Psoas muscle (tissue), 8 donors: ENCODE data around the gene MMS19. TPM values are rescaled to one million over a fixed set of nuclear protein-coding genes. Genes with fewer than 3 reads are reported as not detected.
A peak's percentile ranks its signal among the peaks of the same experiment; 100 is the strongest.

Experiments
- ATAC-seq, 4 donors: fragments of 200-7000 bp; cut with Tn5 transposase; one replicate each; pipeline ENCODE4 v1.9.1; 2020; ENCODE audit warnings: moderate library complexity in 3 of 4, mild to moderate bottlenecking in 2 of 4
- DNase-seq, 2 donors: peaks; one replicate each; pipeline ENCODE4 v3.0.0-alpha.2; 2020
- H3K27ac ChIP-seq: fragments of 200-600 bp; one replicate; pipeline ENCODE4 v1.8.0; 2022
- H3K27me3 ChIP-seq, 3 donors: fragments of 200-600 bp in 1 of 3; one replicate each; pipeline versions ENCODE4 v1.6.1 to v1.8.0; 2013 to 2022; ENCODE audit warnings: low read length in 2 of 3, mild to moderate bottlenecking in 2 of 3, moderate library complexity in 1 of 3; ENCODE audit not compliant: insufficient read depth in 3 of 3
- H3K36me3 ChIP-seq, 2 donors: fragments of 200-600 bp in 1 of 2; one replicate each; pipeline versions ENCODE4 v1.6.1 to v1.8.0; 2013 to 2022; ENCODE audit warnings: low read depth in 1 of 2, mild to moderate bottlenecking in 1 of 2, moderate library complexity in 1 of 2; ENCODE audit not compliant: insufficient read depth in 1 of 2
- H3K4me1 ChIP-seq: fragments of 200-600 bp; one replicate; pipeline ENCODE4 v1.8.0; 2022
- H3K4me3 ChIP-seq: fragments of 200-600 bp; one replicate; pipeline ENCODE4 v1.8.0; 2022; ENCODE audit warnings: mild to moderate bottlenecking
- H3K9me3 ChIP-seq: fragments of 200-600 bp; one replicate; pipeline ENCODE4 v1.8.0; 2022
- WGBS, 3 donors: extraction: QIAGEN DNeasy Blood & Tissue Kit; methylation state at CpG; one replicate each; pipeline versions ENCODE4 v1.1.6 to v1.1.7; 2013; 5-methylcytosine and 5-hydroxymethylcytosine counted together
- intact Hi-C, 2 donors: fragments of 100-400 bp; cut with DNase I; formaldehyde crosslinking; loops; one replicate each; pipeline versions ENCODE4 v1.11.0 to v1.14.2; 2022
- polyA plus RNA-seq, 3 donors: library from polyadenylated mRNA; stranded (reverse); fragments of 200-250 nt; gene quantifications; one replicate each; pipeline ENCODE4 v1.2.3, GENCODE V29; 2013
- total RNA-seq, 4 donors: library from RNA; stranded (reverse); fragmentation: NEBNext Ultra II Directional in 2 of 4; extraction: Animal tissue kit (Norgen Biotek cat#: 25700) in 2 of 4; gene quantifications; one replicate each; pipeline versions ENCODE4 v1.2.1 to v1.2.4, GENCODE V29; 2021 to 2023
- TF ChIP-seq, protein P1 (sequence below): fragments of 200-600 bp; IDR thresholded peaks from one replicate; pipeline ENCODE4 v1.8.0; 2022; ENCODE audit warnings: antibody characterized with exemption
- donor health status: healthy with polysubstance abuse.
- donor health status: DM: no; HTN: no; CAD: no; lungs with moderate emphysema.
- donor health status: Bipolar disorder and iron deficiency.
- donor health status: healthy.
- donor health status: DM: yes; HTN: yes; CAD: no.
- donor health status: DM: no; HTN: no; CAD: no.
- donor health status: DM: no; HTN: no; CAD: no.
- donor health status: DM: yes; HTN: yes; CAD: no.

MMS19 gene
- total and polyA plus RNA-seq, 7 donors = 29.8 to 47.6 (median 35.1) TPM

GRCh38 chr10:97498841-97499560, 779 bp upstream of the MMS19 start, which contains the start of gene UBTD1:
Gene UBTD1, plus strand, starts transcription at chr10:97498924. Its CDS starts 280 bp downstream, at chr10:97499204.
- no peaks in the 10 kb centered on the region for H3K9me3 ChIP-seq
- TF ChIP-seq, protein P1, sequence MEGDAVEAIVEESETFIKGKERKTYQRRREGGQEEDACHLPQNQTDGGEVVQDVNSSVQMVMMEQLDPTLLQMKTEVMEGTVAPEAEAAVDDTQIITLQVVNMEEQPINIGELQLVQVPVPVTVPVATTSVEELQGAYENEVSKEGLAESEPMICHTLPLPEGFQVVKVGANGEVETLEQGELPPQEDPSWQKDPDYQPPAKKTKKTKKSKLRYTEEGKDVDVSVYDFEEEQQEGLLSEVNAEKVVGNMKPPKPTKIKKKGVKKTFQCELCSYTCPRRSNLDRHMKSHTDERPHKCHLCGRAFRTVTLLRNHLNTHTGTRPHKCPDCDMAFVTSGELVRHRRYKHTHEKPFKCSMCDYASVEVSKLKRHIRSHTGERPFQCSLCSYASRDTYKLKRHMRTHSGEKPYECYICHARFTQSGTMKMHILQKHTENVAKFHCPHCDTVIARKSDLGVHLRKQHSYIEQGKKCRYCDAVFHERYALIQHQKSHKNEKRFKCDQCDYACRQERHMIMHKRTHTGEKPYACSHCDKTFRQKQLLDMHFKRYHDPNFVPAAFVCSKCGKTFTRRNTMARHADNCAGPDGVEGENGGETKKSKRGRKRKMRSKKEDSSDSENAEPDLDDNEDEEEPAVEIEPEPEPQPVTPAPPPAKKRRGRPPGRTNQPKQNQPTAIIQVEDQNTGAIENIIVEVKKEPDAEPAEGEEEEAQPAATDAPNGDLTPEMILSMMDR = no peak
- intact Hi-C loops = no loop called here
- WGBS, 3 donors = 0 to 1% (median 0%) methylated on average over 36 to 66 of the region's 66 CpGs
- H3K27me3 ChIP-seq = no peaks in the 10 kb centered on the region
- ATAC-seq = peak; percentile 7 to 32 (median 19)
- peak within 1 kb of the TSS; percentile 96 for H3K27ac ChIP-seq
- H3K4me3 ChIP-seq = peak within 1 kb of the TSS; percentile 84
- no peaks in the 10 kb centered on the region for H3K36me3 ChIP-seq
- H3K4me1 ChIP-seq = peaks cover 62% of the 10 kb centered on the region
- peak; percentile 63 to 78 for DNase-seq

DNA sequence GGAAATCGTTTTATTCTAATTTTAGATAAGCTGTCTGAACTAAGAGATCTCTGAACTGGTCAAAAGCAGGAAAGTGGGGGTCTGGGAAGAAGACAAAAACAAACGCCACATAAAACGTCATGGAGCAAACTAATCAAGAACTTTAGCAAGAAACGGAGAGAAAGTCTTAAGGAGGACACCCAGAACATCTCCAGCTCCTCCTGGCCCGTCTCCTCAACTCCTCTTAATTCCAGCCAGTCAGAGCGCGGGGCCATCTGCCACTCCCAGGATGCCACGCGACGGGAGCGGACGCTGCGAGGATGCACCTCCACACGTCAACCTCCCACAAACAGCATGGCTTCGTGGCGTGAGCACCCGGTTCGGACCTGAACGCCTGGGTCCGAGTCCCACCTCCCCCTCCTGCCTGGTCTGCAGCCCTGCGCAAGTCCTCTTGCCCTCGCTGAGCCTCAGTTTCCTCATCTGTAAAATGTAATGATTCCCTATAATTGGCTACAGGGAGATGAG, 598 bp downstream of the MMS19 start:
- WGBS, 3 donors = 0 to 1% (median 0%) methylated on average over 22 of the region's 22 CpGs
- Histone ChIP-seq H3K36me3 (no peaks in the 10 kb centered on the region), H3K9me3 (no peaks in the 10 kb centered on the region), H3K27ac (peak overlapping the region; percentile 96), H3K4me3 (peak overlapping the region; percentile 84), H3K27me3 (no peaks in the 10 kb centered on the region), H3K4me1 (peaks cover 52% of the 10 kb centered on the region)
- TF ChIP-seq, protein P1 = no peak
- peak; percentile 42 to 68 (median 59) for ATAC-seq
- DNase-seq = peak; percentile 82 to 89
- intact Hi-C loops = no loop called here

GRCh38 chr10:97494863-97495506, 3.2 kb downstream of the MMS19 start:
- no peak for DNase-seq
- H3K27ac ChIP-seq = peak overlapping the region; percentile 56
- no peak for ATAC-seq
- H3K27me3 ChIP-seq = no peaks in the 10 kb centered on the region
- TF ChIP-seq, protein P1 = no peak
- intact Hi-C loops = no loop called here
- no peaks in the 10 kb centered on the region for H3K36me3 ChIP-seq
- no peaks in the 10 kb centered on the region for H3K9me3 ChIP-seq
- H3K4me1 ChIP-seq = peaks cover 52% of the 10 kb centered on the region
- WGBS, 3 donors = 35 to 37% (median 36%) methylated on average over 7 of the region's 7 CpGs
- no peak overlapping the region for H3K4me3 ChIP-seq

DNA sequence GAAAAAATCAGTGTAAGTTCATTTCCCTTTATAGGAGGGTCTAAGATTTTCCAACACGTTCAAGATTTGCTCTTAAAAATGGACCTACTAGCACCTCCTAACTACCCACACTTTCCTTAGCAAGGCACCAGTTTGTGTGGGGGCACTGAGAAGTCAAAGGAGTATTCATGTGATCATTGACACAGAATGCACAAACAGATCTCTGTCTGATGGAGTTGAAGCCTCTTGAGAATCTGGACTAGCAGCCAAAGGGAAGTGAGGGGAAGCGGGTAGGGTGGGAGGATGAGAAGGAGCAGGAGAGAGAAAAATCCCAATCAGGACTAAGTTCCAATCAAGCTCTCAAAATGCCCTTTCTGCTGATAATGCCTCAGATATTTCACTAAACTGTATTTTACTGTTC, 4.1 kb downstream of the MMS19 start:
- ATAC-seq (no peak), DNase-seq (no peak)
- no peaks in the 10 kb centered on the region for H3K36me3 ChIP-seq
- intact Hi-C loops = no loop called here
- H3K4me3 ChIP-seq = no peak overlapping the region
- WGBS, 3 donors = 36 to 45% (median 36%) methylated on average over 2 of the region's 2 CpGs
- TF ChIP-seq, protein P1 = no peak
- H3K27ac ChIP-seq = peak overlapping the region; percentile 21
- no peaks in the 10 kb centered on the region for H3K9me3 ChIP-seq
- peaks cover 60% of the 10 kb centered on the region for H3K4me1 ChIP-seq
- H3K27me3 ChIP-seq = no peaks in the 10 kb centered on the region
